Cerebellar nuclear complex (tissue), 1 donor: Measurements from ENCODE around the gene SLCO2A1.

Source experiments
- DNase-seq, 2 experiments: peaks; one replicate each; lab custom pipeline; 2025; lab: John Stamatoyannopoulos, UW

SLCO2A1 gene

GRCh38 chr3:133899311-133899710 is 130.4 kb downstream of the SLCO2A1 start:
- no peak for DNase-seq

GRCh38 chr3:133897547-133897946 is 132.2 kb downstream of the SLCO2A1 start:
- DNase-seq: no peak

- DNase-seq: no peak
Observed at GRCh38 chr3:133896002-133896761, 133.5 kb downstream of the SLCO2A1 start.

GRCh38 chr3:133895208-133896001 is 134.3 kb downstream of the SLCO2A1 start, which contains the start of gene RAB6B:
Gene RAB6B (minus strand): TSS chr3:133895882. CDS start chr3:133895466, 416 bp downstream.
- DNase-seq: no peak

GRCh38 chr3:133894353-133895207 is 135.1 kb downstream of the SLCO2A1 start:
- DNase-seq: no peak

DNA sequence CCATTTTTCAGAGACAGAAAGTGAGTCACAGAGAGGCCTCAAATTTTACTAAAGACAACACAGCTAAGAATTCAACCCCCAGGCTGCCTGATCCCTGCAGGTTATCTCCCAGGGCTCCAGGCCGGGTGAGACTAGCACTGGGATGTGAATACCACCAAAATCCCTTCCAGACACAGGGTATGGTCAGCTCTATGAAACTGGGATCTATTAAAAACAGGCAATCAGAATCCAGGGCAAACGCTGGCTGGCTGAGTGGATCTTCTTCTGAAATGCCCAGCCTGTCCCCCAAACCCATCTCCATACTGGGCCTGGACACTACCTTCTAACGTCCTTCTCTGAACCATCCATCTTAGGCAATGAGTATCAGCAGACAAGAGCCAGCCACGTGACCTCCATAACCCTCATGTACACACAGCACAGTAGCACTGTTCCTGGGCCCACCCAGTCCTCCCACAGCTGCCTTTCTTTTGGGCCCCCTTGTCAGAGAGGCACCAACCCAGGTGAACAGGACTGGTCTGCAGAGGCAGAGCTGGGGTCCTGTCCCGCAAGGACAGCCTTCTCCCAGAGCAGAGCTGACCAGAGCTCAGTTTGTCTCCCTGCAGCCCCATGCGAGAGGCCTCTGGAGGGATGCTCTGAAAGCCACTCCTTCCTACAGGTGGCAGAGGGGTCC is 135.9 kb downstream of the SLCO2A1 start:
- no peak for DNase-seq

DNA sequence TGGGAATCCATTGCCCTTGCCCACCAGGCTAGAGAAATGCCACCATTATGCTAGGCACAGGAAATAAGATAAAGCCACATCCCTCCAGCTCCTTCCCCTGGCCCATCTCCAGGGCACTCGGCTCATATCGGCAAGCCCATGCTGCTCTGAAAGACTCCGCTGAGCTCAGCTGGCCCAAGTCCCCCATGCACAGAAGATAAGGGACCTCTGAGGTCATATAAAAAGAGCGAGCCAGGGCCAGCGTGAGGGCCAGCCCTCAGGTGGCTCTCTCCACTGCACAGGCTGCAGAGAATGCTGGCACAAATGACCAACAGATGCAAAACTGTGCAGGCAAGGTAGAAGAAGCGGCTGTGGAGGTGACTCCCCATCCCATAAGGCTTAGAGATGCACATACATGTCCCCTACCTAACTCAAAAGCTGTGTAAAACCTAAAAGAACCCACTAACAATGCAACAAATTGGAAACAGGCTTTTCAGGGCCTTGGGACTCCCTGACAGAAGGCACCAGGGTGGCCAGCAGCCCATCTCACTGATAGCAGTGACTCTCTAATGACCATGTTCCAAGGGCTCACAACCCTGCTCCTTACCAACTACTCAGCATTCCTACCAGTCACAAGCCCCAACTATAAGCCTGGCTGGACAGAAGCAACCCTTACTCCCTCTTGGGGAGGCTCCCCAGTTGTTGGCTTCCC is 137.0 kb downstream of the SLCO2A1 start:
- no peak for DNase-seq

DNA sequence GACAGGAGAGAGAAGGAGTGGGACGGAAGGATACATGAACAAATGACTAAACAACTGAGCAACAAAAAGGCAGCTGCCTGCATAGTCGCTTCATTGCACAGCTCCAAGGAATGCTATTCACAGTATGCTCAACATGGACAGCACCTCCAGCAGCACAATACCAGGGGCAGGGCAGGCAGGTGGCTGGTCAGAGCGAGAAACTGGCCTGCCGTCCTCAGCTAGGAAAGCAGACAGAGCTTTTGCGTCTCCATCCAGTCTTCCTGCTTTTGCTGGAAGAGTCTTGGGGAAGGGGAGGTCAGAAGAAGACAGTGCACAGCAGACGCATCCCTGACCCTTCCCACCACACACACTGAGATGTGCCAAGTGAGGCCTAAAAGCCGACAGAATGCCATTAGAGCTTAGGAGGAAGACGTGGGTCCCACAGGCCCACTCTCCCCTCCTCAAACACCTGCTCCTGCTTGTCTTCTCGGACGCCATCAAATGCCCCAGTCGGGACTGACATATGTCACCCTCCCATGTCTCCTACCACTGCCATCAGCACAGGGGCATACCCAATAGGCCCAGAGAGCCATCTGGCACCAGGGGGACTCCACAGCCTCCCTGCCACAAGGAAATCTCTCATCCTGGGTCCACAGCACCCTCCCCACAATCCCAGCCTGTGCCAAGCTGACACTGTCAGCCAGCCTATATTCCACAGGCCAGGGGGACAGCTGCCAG is 137.9 kb downstream of the SLCO2A1 start:
- DNase-seq: no peak

DNA sequence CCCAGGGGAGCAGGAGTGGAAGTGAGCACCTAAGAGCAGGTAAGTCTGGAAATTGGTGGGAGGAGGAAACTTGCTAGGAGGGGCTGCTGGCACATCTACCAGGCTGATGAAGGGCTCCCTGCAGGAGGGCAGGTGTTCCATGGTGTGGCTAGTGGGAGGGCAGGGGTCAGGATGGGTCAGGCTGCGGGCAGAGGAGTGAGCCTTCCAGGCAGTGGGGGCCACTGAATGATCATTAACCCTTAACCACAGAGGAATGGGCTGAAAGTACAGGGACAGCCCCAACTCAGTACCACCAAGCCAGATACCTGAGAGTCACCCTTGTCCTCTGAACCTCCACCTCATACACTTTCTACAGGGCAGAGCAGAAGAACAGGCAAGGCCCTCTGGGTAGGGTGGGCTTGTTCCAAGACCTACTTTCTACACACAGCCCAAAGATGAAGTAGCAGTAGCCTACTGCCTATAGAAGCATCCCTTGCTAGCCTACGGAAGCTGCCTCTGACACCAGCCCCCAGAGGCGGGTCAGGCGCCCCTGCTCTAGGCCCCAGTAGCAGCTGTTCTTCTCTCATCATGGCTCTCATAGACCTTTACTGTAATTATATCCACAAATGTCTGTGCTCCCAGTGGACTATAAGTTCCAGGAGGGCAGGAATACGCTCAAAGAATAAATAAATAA is 138.6 kb downstream of the SLCO2A1 start:
- no peak for DNase-seq

DNA sequence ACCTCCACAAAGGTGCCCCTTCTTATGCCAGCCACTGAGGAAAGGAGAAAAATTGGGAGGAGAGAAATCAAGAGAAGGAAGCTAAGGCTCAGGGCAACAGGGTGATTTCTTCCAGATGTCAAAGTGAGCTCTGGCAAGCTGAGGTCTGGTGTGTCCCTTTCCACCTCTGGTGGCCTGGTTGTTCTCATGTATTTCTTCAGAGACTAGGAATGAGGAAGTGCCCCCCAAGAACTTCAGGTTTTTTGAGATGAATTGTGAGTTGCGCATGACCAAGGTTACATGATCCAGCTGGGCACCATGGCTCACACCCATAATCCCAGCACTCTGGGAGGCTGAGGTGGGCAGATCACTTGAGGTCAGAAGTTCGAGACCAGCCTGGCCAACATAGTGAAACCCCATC is 139.7 kb downstream of the SLCO2A1 start:
- DNase-seq: no peak

- no peak for DNase-seq
Observed at GRCh38 chr3:133888726-133889340, 140.9 kb downstream of the SLCO2A1 start.

- DNase-seq: no peak
Observed at GRCh38 chr3:133887803-133888703, 141.7 kb downstream of the SLCO2A1 start.

DNA sequence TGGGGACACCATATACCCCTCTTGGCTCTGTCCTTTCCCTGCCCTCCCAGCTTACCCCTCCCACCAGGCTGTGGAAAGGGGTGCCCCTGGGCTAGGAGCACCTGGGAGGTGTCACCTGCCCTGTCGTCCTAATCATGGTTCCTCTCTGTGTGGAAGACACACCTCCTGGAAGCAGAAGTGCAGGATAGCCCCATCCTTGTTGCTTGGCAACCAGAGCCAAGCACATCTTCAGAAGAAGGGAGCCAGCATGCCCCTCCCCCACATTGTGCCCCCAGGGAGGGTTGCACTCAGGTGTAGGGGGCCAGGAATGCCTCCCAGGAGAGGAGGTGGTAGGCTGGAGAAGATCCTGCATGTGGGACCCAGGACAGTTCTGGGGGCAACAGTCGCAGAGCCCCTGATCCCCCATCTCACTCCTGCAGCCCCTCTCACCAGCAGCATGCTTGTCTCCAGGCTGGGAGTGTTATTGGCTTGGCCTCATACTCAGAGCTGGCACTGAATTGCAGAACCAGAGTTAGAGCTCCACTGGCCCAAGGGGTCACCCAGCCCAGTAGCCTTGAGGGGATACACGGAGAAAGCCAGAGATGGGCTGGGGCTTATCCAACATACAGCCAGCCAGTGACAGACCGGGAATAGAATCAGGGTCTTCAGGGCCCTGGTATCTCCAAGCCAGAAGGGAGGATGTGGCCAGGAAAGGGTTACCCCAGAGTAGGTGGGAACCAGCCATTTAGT is 142.5 kb downstream of the SLCO2A1 start:
- DNase-seq: no peak

GRCh38 chr3:133886031-133886722 is 143.5 kb downstream of the SLCO2A1 start:
- DNase-seq: no peak

DNA sequence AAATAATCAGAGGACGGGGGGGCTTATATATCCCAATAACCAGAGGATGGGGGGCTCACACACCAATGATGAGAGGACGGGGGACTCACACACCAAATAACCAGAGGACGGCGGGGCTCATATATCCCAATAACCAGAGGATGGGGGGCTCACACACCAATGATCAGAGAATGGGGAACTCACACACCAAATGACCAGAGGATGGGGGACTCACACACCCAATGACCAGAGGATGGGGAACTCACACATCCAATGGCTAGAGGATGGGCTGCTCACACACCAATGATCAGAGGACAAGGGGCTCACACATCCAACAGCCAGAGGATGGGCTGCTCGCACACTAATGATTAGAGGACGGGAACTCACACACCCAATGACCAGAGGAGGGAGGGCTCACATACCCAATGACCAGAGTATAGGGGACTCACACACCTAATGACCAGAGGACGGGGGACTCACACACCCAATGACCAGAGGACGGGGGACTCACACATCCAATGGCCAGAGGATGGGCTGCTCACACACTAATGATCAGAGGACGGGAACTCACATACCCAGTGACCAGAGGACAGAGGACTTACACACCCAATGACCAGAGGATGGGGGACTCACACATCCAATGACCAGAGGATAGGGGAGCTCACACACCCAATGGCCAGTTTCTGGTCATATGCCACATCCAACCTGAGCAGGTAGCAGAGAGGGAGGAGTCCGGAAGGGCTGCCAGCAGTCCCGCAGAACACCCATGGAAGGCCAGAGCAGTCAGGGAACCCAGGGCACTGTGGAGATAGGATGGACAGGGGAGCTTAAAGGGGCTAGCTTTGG is 144.6 kb downstream of the SLCO2A1 start:
- DNase-seq: no peak
